Measurements from ENCODE around the gene STAG2.
"Not testable (repeated sequence)": the region's sequence is repeated elsewhere in the genome, so short reads cannot be mapped to it uniquely, and the experiment has no call there.

STAG2 gene

GRCh38 chrX:123961268-123962005 lies at the start of gene STAG2:
Gene STAG2 (plus strand): TSS chrX:123961706. CDS start chrX:124022628, 60,922 bp downstream.
- H3K4me1 ChIP-seq (ENCODE audit: control insufficient read depth, insufficient read depth, low read length): no peaks in the 10 kb centered on the region
- H3K27me3 ChIP-seq (ENCODE audit: control insufficient read depth in 1 of 2, insufficient read depth in 2 of 2, low read length in 2 of 2): no peaks in the 10 kb centered on the region
- peak within 1 kb of the TSS; percentile 96 for H3K27ac ChIP-seq (ENCODE audit: low read length)
- H3K9me3 ChIP-seq (ENCODE audit: control insufficient read depth in 2 of 2, low read length in 2 of 2): no peaks in the 10 kb centered on the region
- H3K36me3 ChIP-seq (ENCODE audit: control insufficient read depth in 2 of 2, insufficient read depth in 2 of 2, low read length in 2 of 2): no peaks in the 10 kb centered on the region
- peak within 1 kb of the TSS; percentile 95 to 98 for H3K9ac ChIP-seq (ENCODE audit: low read length in 2 of 2)
- H3K4me3 ChIP-seq (ENCODE audit: low read length in 2 of 2): peak within 1 kb of the TSS; percentile 77 to 81

- H3K36me3 ChIP-seq (ENCODE audit: control insufficient read depth in 2 of 2, insufficient read depth in 2 of 2, low read length in 2 of 2): no peaks in the 10 kb centered on the region
- H3K4me1 ChIP-seq (ENCODE audit: control insufficient read depth, insufficient read depth, low read length): no peaks in the 10 kb centered on the region
- H3K9ac ChIP-seq (ENCODE audit: low read length in 2 of 2): no peak overlapping the region
- no peaks in the 10 kb centered on the region for H3K9me3 ChIP-seq (ENCODE audit: control insufficient read depth in 2 of 2, low read length in 2 of 2)
- H3K4me3 ChIP-seq (ENCODE audit: low read length in 2 of 2): no peak overlapping the region
- H3K27ac ChIP-seq (ENCODE audit: low read length): no peak overlapping the region
- H3K27me3 ChIP-seq (ENCODE audit: control insufficient read depth in 1 of 2, insufficient read depth in 2 of 2, low read length in 2 of 2): no peaks in the 10 kb centered on the region
Observed at GRCh38 chrX:123917069-123917468, 44.4 kb upstream of the STAG2 start.

- Histone ChIP-seq H3K4me1 (ENCODE audit: control insufficient read depth, insufficient read depth, low read length) (no peaks in the 10 kb centered on the region), H3K9me3 (ENCODE audit: control insufficient read depth in 2 of 2, low read length in 2 of 2) (no peaks in the 10 kb centered on the region), H3K36me3 (ENCODE audit: control insufficient read depth in 2 of 2, insufficient read depth in 2 of 2, low read length in 2 of 2) (no peaks in the 10 kb centered on the region), H3K9ac (ENCODE audit: low read length in 2 of 2) (no peak overlapping the region), H3K27me3 (ENCODE audit: control insufficient read depth in 1 of 2, insufficient read depth in 2 of 2, low read length in 2 of 2) (no peaks in the 10 kb centered on the region), H3K27ac (ENCODE audit: low read length) (no peak overlapping the region), H3K4me3 (ENCODE audit: low read length in 2 of 2) (no peak overlapping the region)
Observed at GRCh38 chrX:123918106-123918721, 43.3 kb upstream of the STAG2 start.

- no peaks in the 10 kb centered on the region for H3K36me3 ChIP-seq (ENCODE audit: control insufficient read depth in 2 of 2, insufficient read depth in 2 of 2, low read length in 2 of 2)
- H3K27me3 ChIP-seq (ENCODE audit: control insufficient read depth in 1 of 2, insufficient read depth in 2 of 2, low read length in 2 of 2): no peaks in the 10 kb centered on the region
- H3K4me3 ChIP-seq (ENCODE audit: low read length in 2 of 2): no peak overlapping the region
Observed at GRCh38 chrX:123920105-123920785, 41.3 kb upstream of the STAG2 start.

GRCh38 chrX:123923211-123923610 lies 38.3 kb upstream of the STAG2 start:
- no peak overlapping the region for H3K9ac ChIP-seq (ENCODE audit: low read length in 2 of 2)
- H3K27me3 ChIP-seq (ENCODE audit: control insufficient read depth in 1 of 2, insufficient read depth in 2 of 2, low read length in 2 of 2): no peaks in the 10 kb centered on the region
- H3K36me3 ChIP-seq (ENCODE audit: control insufficient read depth in 2 of 2, insufficient read depth in 2 of 2, low read length in 2 of 2): no peaks in the 10 kb centered on the region
- H3K4me1 ChIP-seq (ENCODE audit: control insufficient read depth, insufficient read depth, low read length): no peaks in the 10 kb centered on the region
- no peak overlapping the region for H3K4me3 ChIP-seq (ENCODE audit: low read length in 2 of 2)
- H3K9me3 ChIP-seq (ENCODE audit: control insufficient read depth in 2 of 2, low read length in 2 of 2): no peaks in the 10 kb centered on the region
- H3K27ac ChIP-seq (ENCODE audit: low read length): no peak overlapping the region

More at GRCh38 chrX:123920105-123920785, 41.3 kb upstream of the STAG2 start:
- no peaks in the 10 kb centered on the region for H3K4me1 ChIP-seq (ENCODE audit: control insufficient read depth, insufficient read depth, low read length)
- H3K27ac ChIP-seq (ENCODE audit: low read length): no peak overlapping the region
- H3K9me3 ChIP-seq (ENCODE audit: control insufficient read depth in 2 of 2, low read length in 2 of 2): no peaks in the 10 kb centered on the region
- H3K9ac ChIP-seq (ENCODE audit: low read length in 2 of 2): no peak overlapping the region

- H3K9ac ChIP-seq (ENCODE audit: low read length in 2 of 2): no peak overlapping the region
- H3K27me3 ChIP-seq (ENCODE audit: control insufficient read depth in 1 of 2, insufficient read depth in 2 of 2, low read length in 2 of 2): no peaks in the 10 kb centered on the region
- no peak overlapping the region for H3K4me3 ChIP-seq (ENCODE audit: low read length in 2 of 2)
- H3K36me3 ChIP-seq (ENCODE audit: control insufficient read depth in 2 of 2, insufficient read depth in 2 of 2, low read length in 2 of 2): no peaks in the 10 kb centered on the region
- H3K9me3 ChIP-seq (ENCODE audit: control insufficient read depth in 2 of 2, low read length in 2 of 2): no peaks in the 10 kb centered on the region
- H3K4me1 ChIP-seq (ENCODE audit: control insufficient read depth, insufficient read depth, low read length): no peaks in the 10 kb centered on the region
- no peak overlapping the region for H3K27ac ChIP-seq (ENCODE audit: low read length)
Observed at GRCh38 chrX:123924186-123924585, 37.3 kb upstream of the STAG2 start.

- Histone ChIP-seq H3K9ac (ENCODE audit: low read length in 2 of 2) (no peak overlapping the region), H3K4me3 (ENCODE audit: low read length in 2 of 2) (no peak overlapping the region), H3K9me3 (ENCODE audit: control insufficient read depth in 2 of 2, low read length in 2 of 2) (no peaks in the 10 kb centered on the region), H3K27ac (ENCODE audit: low read length) (no peak overlapping the region), H3K27me3 (ENCODE audit: control insufficient read depth in 1 of 2, insufficient read depth in 2 of 2, low read length in 2 of 2) (no peaks in the 10 kb centered on the region), H3K36me3 (ENCODE audit: control insufficient read depth in 2 of 2, insufficient read depth in 2 of 2, low read length in 2 of 2) (no peaks in the 10 kb centered on the region), H3K4me1 (ENCODE audit: control insufficient read depth, insufficient read depth, low read length) (no peaks in the 10 kb centered on the region)
Observed at GRCh38 chrX:123927845-123928244, 33.7 kb upstream of the STAG2 start.

GRCh38 chrX:123932055-123932454 lies 29.5 kb upstream of the STAG2 start:
- H3K4me3 ChIP-seq (ENCODE audit: low read length in 2 of 2); H3K27me3 ChIP-seq (ENCODE audit: control insufficient read depth in 1 of 2, insufficient read depth in 2 of 2, low read length in 2 of 2); H3K9me3 ChIP-seq (ENCODE audit: control insufficient read depth in 2 of 2, low read length in 2 of 2); H3K9ac ChIP-seq (ENCODE audit: low read length in 2 of 2); H3K36me3 ChIP-seq (ENCODE audit: control insufficient read depth in 2 of 2, insufficient read depth in 2 of 2, low read length in 2 of 2); H3K27ac ChIP-seq (ENCODE audit: low read length); H3K4me1 ChIP-seq (ENCODE audit: control insufficient read depth, insufficient read depth, low read length): not testable (repeated sequence)

GRCh38 chrX:123943074-123943473 lies 18.4 kb upstream of the STAG2 start:
- Histone ChIP-seq H3K4me1 (ENCODE audit: control insufficient read depth, insufficient read depth, low read length) (no peaks in the 10 kb centered on the region), H3K9ac (ENCODE audit: low read length in 2 of 2) (no peak overlapping the region), H3K4me3 (ENCODE audit: low read length in 2 of 2) (no peak overlapping the region), H3K36me3 (ENCODE audit: control insufficient read depth in 2 of 2, insufficient read depth in 2 of 2, low read length in 2 of 2) (no peaks in the 10 kb centered on the region), H3K9me3 (ENCODE audit: control insufficient read depth in 2 of 2, low read length in 2 of 2) (no peaks in the 10 kb centered on the region), H3K27ac (ENCODE audit: low read length) (no peak overlapping the region), H3K27me3 (ENCODE audit: control insufficient read depth in 1 of 2, insufficient read depth in 2 of 2, low read length in 2 of 2) (no peaks in the 10 kb centered on the region)

- Histone ChIP-seq H3K27ac (ENCODE audit: low read length) (no peak overlapping the region), H3K27me3 (ENCODE audit: control insufficient read depth in 1 of 2, insufficient read depth in 2 of 2, low read length in 2 of 2) (no peaks in the 10 kb centered on the region), H3K9me3 (ENCODE audit: control insufficient read depth in 2 of 2, low read length in 2 of 2) (no peaks in the 10 kb centered on the region), H3K4me3 (ENCODE audit: low read length in 2 of 2) (no peak overlapping the region), H3K9ac (ENCODE audit: low read length in 2 of 2) (no peak overlapping the region), H3K4me1 (ENCODE audit: control insufficient read depth, insufficient read depth, low read length) (no peaks in the 10 kb centered on the region), H3K36me3 (ENCODE audit: control insufficient read depth in 2 of 2, insufficient read depth in 2 of 2, low read length in 2 of 2) (no peaks in the 10 kb centered on the region)
Observed at GRCh38 chrX:123943488-123943887, 18.0 kb upstream of the STAG2 start.

GRCh38 chrX:123949846-123950245 lies 11.7 kb upstream of the STAG2 start:
- no peak overlapping the region for H3K27ac ChIP-seq (ENCODE audit: low read length)
- no peaks in the 10 kb centered on the region for H3K9me3 ChIP-seq (ENCODE audit: control insufficient read depth in 2 of 2, low read length in 2 of 2)
- H3K9ac ChIP-seq (ENCODE audit: low read length in 2 of 2): no peak overlapping the region
- H3K36me3 ChIP-seq (ENCODE audit: control insufficient read depth in 2 of 2, insufficient read depth in 2 of 2, low read length in 2 of 2): no peaks in the 10 kb centered on the region
- H3K27me3 ChIP-seq (ENCODE audit: control insufficient read depth in 1 of 2, insufficient read depth in 2 of 2, low read length in 2 of 2): no peaks in the 10 kb centered on the region
- no peaks in the 10 kb centered on the region for H3K4me1 ChIP-seq (ENCODE audit: control insufficient read depth, insufficient read depth, low read length)
- H3K4me3 ChIP-seq (ENCODE audit: low read length in 2 of 2): no peak overlapping the region
